ENCODE data around the gene CABP4.
A peak's percentile ranks its signal among the peaks of the same experiment; 100 is the strongest.

Gene CABP4

GRCh38 chr11:67491276-67492068 is 36.3 kb downstream of the CABP4 start:
- intact Hi-C loops (cut with DNase I): no loop called here
- peak in 2 of 10 donors; percentile 74 to 76 for DNase-seq

- intact Hi-C loops (cut with DNase I): no loop called here
- peak in 2 of 10 donors; percentile 64 to 82 for DNase-seq
Measured at GRCh38 chr11:67492069-67492727, 37.0 kb downstream of the CABP4 start.

GRCh38 chr11:67492801-67493547 is 37.8 kb downstream of the CABP4 start:
- peak in 2 of 10 donors; percentile 70 to 75 for DNase-seq
- intact Hi-C loops (cut with DNase I): no loop called here

- peak in 2 of 10 donors; percentile 66 to 74 for DNase-seq
- intact Hi-C loops (cut with DNase I): no loop called here
Measured at GRCh38 chr11:67493548-67494370, 38.6 kb downstream of the CABP4 start.

GRCh38 chr11:67494371-67495233 is 39.4 kb downstream of the CABP4 start:
- peak in 1 of 10 donors; percentile 73 for DNase-seq
- intact Hi-C loops (cut with DNase I): no loop called here

GRCh38 chr11:67495234-67496005 is 40.3 kb downstream of the CABP4 start:
- DNase-seq: peak in 1 of 10 donors; percentile 43
- intact Hi-C loops (cut with DNase I): no loop called here

- peak in 1 of 10 donors; percentile 35 for DNase-seq
Measured at GRCh38 chr11:67496113-67496512, 41.0 kb downstream of the CABP4 start.

GRCh38 chr11:67497656-67498291 is 42.6 kb downstream of the CABP4 start:
- intact Hi-C loops (cut with DNase I): loop anchor here (2.0 kb wide), 1 partner anchor 13 kb away; no protein-coding TSS in a partner anchor
- DNase-seq: no peak

More at GRCh38 chr11:67496113-67496512, 41.0 kb downstream of the CABP4 start:
- intact Hi-C loops (cut with DNase I): no loop called here

- peak in 1 of 10 donors; percentile 65 for DNase-seq
- intact Hi-C loops (cut with DNase I): loop anchor here (2.0 kb wide), 1 partner anchor 14 kb away; no protein-coding TSS in a partner anchor
Measured at GRCh38 chr11:67498544-67498972, 43.4 kb downstream of the CABP4 start.

GRCh38 chr11:67499808-67500483 is 44.8 kb downstream of the CABP4 start:
- intact Hi-C loops (cut with DNase I): loop anchor here (2.0 to 10.0 kb wide), 2 partner anchors 15 to 55 kb away; partner anchors contain the start of gene CORO1B
- peak in 1 of 10 donors; percentile 57 for DNase-seq

- DNase-seq: no peak
- intact Hi-C loops (cut with DNase I): loop anchor here (10.0 kb wide), 1 partner anchor 56 kb away; the partner anchor contains the start of gene CORO1B
Measured at GRCh38 chr11:67500484-67500821, 45.3 kb downstream of the CABP4 start.

GRCh38 chr11:67500831-67501715 is 45.9 kb downstream of the CABP4 start:
- intact Hi-C loops (cut with DNase I): loop anchor here (10.0 kb wide), 1 partner anchor 56 kb away; the partner anchor contains the start of gene CORO1B
- DNase-seq: no peak

- intact Hi-C loops (cut with DNase I): loop anchor here (10.0 kb wide), 1 partner anchor 57 kb away; the partner anchor contains the start of gene CORO1B
Measured at GRCh38 chr11:67501854-67502253, 46.7 kb downstream of the CABP4 start.

GRCh38 chr11:67502328-67502979 is 47.3 kb downstream of the CABP4 start:
- intact Hi-C loops (cut with DNase I): loop anchor here (10.0 kb wide), 1 partner anchor 58 kb away; the partner anchor contains the start of gene CORO1B
- DNase-seq: peak in 1 of 10 donors; percentile 50

More at GRCh38 chr11:67501854-67502253, 46.7 kb downstream of the CABP4 start:
- DNase-seq: peak in 2 of 10 donors; percentile 51 to 64
